GM18951 (cell line): ENCODE results near the gene PNPLA2.

Experiments used
- POLR2A ChIP-seq: IDR thresholded peaks from 4 replicates; pipeline ENCODE4 v1.6.1; 2011; ENCODE audit warnings: mild to moderate bottlenecking; ENCODE audit not compliant: insufficient read length, insufficient read depth; ENCODE audit errors: extremely low read depth
- in situ Hi-C: fragments of 300-500 bp; cut with MboI; formaldehyde crosslinking; loops from one replicate; pipeline ENCODE4 v1.12.0; 2022; ENCODE audit warnings: low sequenced_read_pairs, mixed read lengths, inconsistent platforms; ENCODE audit not compliant: unreplicated experiment

The PNPLA2 gene

GRCh38 chr11:789943-790342, 28.8 kb upstream of the PNPLA2 start, which contains the start of gene CEND1:
Gene CEND1, minus strand, starts transcription at chr11:790090. Its CDS starts 1,514 bp downstream, at chr11:788576.
- in situ Hi-C loops = no loop called here
- TF ChIP-seq POLR2A = no peak

GRCh38 chr11:790721-791564, 27.8 kb upstream of the PNPLA2 start:
- no peak for TF ChIP-seq POLR2A
- in situ Hi-C loops = no loop called here

DNA sequence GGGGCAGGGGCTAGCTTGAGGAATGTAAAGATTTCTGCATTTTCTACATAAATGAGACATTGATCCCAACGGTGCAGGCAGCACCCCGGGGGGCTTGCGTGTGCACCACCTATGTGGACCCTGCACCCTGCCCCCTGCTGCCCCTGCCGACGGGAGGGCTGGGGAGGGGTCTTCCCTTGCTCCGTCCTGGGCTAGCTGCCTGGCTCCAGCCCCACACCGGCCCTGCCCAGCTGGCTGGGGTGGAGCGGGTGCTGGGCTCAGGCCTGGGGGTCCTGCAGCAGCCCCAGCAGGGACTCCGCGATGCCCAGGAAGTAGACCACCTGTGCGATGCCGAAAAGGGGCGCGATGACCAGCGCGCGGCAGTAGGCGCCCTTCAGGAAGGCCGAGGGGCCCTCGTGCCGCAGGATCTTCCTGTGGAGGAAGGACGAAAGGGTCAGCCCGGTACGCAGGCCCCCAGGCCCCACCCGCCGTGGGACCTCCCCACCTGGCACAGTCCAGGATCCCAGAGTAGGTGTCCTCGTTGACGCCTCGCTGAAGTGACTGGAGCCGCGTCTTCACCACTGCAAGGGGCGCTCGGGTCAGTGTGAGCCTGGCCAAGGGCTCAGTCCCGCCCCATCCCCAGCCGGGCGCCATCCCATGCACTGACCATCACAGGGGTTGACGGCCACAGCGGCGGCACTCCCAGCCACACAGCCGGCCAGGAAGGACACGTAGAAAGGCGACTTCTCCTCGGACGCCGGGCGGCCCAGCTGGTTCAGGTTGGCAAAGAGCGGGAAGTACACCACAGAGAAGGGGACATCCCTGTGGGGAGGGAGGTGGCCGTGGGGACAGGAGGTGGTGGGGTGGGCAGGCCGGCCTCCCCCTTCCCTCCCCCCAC, 26.8 kb upstream of the PNPLA2 start:
- TF ChIP-seq POLR2A = no peak
- in situ Hi-C loops = no loop called here

DNA sequence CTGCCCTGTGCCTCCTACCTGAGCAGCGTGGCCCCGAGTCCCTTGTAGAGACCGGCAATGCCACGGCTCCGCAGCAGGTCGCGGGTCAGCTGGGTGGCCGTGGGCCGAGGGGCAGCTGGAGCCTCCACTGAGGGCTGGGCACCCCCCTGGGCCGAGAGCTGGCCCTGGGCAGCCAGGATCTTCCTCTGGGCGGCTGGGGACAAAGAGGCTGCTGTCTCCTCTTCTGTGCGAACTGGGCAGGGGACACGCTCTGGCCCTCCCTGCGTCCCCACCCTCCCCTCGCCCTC, 26.2 kb upstream of the PNPLA2 start:
- in situ Hi-C loops = no loop called here
- no peak for TF ChIP-seq POLR2A

DNA sequence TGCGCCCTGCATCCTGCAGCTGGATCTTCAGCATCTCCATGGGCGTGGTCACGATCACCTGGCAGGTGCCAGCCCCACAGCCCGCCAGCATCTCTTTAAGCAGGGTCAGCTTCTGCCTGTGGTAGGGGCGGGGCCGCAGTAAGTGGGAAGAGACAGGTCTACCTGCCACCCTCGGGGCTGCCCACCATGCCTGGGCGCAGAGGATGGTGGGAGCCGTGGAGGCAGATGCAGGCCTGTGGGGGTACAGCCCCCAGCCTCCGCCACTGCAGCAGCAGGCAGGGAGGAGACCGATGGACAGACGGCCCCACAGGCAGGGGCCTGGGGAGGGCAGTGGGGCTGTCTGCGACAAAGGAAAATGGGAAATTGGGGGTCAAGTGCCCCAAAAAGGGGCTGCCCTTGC, 25.8 kb upstream of the PNPLA2 start:
- no peak for TF ChIP-seq POLR2A
- in situ Hi-C loops = no loop called here

DNA sequence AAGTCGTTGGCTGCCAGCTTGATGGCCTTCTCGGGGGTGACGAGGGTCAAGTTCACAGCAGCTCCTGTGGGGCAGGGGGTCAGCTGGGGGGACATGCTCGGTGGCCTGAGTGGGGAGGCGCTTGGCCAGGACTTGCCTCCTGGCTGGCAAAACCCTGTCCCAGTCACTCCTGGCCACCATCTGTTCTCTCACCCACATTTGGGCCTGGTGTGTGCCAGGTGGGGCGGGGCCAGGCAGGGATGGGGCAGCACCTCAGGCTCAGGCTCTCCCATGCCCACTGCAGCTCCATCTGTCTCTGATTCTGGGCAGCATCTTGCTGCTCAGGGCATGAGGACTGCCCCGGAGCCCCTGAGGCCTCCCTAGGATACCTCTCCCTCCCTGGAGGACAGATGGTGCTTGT, 25.2 kb upstream of the PNPLA2 start:
- TF ChIP-seq POLR2A = no peak
- in situ Hi-C loops = no loop called here

- no peak for TF ChIP-seq POLR2A
- in situ Hi-C loops = no loop called here
Observed at GRCh38 chr11:794013-794765, 24.5 kb upstream of the PNPLA2 start.

- in situ Hi-C loops = no loop called here
- TF ChIP-seq POLR2A = no peak
Observed at GRCh38 chr11:794766-795633, 23.7 kb upstream of the PNPLA2 start.

DNA sequence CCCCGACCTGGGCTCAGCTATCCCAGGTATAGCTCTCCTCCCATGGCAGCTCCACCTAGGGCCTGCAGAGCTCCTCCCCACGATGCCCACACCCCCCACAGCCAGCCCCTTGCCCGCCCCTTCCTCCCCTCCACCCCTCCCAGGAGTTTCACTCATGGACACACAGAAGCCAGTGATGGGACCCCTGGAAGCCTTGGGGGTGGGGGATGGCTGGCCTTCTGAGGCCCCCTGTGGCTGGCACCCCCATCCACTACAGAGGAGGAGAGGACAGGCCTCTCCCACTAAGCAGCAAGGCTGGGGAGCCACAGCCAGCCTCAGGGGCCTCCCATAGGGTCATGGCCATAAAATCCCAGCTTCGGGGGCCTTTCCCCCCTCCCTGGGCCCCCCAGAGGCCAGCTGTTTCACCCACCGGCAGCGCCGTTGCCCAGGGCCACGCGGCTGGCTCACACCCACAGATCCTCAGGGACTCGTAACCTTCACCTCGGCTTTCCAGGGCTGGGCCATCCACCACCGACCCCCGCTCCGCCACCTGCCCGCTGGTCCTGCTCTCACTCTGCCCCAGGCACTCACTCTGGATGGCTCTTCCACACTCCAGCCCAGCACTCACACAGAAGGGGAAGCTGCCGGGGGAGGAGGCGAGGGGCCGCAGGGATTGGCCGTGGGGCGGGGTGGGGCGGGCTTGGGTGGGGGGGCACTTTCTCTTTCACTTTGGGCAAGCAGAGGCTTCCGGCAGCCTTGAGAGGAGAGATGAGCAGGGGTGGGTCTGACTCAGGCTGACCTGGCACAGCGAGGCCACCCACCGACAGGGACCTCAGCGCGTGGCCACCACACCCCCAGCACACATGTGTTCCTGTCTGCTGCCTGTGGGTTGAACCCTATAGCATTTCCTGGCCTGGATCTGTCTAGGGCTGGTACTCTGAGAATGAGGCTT, 22.8 kb upstream of the PNPLA2 start:
- in situ Hi-C loops = no loop called here
- peak; percentile 68 for TF ChIP-seq POLR2A

- in situ Hi-C loops = no loop called here
- TF ChIP-seq POLR2A = no peak
Observed at GRCh38 chr11:796565-797295, 22.0 kb upstream of the PNPLA2 start.
